Superior temporal gyrus (tissue), 1 donor: ENCODE results near the gene BAIAP3.

Experiments used
- DNase-seq: peaks from one replicate; pipeline ENCODE4 v3.0.0-alpha.2; 2016; ENCODE audit errors: extremely low spot score

The BAIAP3 gene

DNA sequence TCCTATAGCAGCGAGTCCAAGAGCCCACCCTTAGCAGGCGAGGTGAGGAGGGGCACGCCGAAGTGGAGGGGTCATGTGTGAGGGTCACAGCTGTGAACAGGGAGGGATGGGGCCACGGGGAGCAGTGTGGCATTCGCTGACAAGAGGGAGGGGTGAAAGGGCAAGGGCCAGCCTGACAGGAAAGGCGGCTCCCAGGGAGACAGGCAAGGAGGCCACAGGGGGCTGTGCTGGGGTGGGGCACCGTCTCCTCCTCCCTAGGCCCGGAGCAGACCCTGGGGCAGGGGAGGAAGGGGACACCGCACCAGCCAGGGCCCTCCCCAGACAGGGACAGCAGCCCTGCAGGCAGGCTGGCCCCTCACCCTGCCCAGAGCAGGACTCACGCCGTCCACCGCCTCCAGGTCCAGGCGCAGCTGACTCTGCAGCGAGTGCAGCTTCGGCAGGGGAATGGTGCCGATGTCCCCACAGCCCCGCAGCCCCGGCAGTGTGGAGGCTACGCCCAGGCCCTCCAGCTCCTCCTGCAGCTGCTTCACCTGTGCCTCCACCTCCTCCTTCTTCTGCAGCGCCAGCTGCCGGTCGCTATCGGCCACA is 33.4 kb downstream of the BAIAP3 start:
- no peak for DNase-seq

DNA sequence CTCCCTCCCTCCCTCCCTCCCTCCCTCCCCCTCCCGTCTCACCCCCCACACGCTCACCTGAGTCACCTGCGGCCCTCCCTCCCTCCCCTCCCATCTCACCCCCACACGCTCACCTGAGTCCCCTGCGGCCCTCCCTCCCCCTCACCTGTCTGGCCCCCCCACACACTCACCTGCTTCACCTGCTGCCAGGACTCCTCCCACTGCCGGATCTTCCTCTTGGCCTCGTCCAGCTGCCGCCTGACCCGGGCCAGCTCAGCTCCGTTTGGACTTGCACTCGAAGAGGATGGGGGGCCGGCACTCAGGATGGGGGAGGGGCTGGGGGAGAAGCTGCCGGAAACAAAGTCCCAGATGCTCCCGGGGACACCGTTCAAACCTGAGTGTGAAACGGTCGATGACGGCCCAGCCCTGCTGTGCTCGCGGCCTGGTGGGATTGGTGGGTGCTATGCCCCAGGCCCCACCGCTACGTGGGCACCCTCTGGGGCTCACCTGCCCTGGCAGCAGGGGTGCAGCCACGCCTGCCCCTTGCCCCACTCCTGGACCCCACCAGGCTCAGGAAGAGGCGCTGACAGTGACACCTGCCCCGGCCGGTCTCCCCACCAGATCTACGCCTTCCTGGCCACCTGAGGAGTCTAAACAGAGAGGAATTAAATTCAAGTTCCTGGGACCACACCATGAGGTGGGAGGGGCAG is 34.2 kb downstream of the BAIAP3 start:
- DNase-seq: no peak

DNA sequence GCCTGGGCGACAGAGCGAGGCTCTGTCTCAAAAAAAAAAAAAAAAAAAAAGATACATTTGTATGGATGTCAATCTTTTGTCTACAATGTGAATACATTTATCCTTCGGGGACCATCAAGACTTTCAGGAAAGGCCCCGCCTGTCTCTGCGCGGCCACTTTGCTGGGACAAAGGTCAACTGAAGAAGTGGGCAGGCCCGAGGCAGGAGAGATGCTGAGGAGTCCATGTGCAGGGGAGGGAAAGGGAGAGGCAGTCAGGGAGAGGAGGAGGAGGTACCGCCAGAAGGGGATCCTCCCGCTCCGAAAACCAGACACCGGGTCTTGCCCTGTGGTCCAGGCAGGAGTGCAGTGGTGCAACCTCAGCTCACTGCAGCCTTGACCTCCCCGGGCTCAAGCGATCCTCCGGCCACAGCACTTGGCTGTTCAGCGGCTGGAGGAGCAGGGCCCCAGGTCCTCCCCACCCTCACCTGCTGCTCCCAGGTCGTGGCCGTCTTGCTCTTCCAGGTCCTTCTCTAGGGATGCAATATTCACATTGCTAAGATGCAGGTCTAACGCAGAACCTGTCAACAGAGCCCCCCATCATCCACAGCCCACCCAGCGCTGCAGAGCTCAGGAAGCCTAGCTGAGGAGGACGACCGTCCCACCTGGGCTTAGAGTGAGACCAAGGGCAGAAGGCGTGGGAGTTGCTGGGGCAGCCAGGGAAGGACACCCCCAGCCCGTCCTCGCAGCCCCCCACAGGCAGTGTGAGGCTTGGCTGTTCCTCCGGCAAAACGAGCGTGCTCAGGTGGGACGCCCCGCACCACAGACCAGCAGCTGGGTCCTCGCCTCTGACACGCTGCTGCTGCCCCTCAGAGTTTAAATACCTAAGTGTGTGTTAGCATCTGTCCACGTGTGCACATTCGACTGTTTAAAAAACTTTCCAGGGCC is 37.9 kb downstream of the BAIAP3 start:
- no peak for DNase-seq

DNA sequence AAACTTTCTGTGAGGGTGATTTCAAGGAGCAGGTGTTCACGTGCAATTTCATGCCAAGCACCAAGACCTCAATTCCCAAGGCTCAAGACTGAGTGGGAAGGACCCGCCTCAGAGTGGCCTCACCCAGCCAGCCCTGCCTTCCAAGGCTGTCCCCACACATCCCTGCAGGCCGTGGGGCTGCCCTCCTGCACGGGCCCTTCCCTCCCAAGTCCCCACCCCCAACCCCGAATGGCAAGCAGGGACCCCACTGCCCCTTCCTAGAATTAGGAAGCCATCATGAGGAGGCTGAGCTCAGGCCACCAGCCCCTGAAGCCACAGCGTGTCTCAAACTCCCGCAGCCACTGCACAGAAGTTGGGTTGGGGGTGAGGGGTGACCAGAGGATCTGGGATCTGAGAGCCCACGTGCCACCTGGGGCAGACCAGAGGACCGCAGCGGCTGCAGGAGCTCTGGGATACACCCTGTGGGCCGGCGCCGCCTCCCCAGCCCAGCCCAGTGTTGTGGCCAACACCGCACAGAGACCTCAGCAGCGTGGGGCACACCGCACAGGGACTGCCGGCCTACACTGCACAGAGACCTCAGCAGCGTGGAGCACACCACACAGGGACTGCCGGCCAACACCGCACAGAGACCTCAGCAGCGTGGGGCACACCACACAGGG is 39.0 kb downstream of the BAIAP3 start:
- DNase-seq: no peak

DNA sequence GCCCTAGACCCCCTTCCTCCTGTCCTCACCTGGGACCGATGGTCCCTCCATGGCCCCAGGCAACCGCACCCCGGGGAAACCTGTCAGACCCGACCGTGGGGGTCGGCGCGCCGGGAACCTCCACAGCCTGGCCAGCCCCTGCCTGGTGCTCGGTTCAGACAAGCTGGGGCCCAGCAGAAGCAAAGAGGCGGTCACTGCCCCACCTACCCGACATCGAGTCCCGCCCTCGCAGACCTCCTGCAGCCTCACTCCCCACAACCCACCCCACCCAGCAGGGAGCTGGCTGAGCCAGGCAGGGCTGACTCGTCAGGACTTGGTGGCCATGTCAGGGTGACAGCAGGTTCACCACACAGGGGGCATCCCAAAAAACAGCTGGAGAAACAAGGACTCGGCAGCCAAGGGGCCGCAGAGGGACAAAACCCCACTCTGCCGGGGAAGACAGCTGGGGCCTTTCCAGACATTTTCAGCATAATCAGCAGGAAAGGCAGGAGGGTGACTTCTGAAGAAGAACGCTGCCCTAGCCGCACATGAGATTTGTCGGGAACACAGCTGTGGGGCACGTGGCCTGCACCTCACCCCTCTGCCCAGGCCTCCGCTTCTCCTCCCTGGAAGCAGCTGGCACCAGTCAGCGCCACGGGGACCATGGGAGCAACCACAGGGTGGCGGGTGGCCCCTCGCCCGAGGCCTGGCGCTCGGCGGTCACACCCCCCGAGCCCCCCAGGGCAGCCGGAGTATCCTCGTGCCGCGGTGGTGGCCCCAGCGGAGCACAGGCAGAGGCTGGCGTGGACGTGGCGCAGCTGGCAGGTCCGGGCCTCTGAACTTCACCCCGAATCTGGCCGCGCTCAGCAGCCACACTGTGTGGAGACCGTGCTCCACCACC is 41.2 kb downstream of the BAIAP3 start:
- DNase-seq: no peak

DNA sequence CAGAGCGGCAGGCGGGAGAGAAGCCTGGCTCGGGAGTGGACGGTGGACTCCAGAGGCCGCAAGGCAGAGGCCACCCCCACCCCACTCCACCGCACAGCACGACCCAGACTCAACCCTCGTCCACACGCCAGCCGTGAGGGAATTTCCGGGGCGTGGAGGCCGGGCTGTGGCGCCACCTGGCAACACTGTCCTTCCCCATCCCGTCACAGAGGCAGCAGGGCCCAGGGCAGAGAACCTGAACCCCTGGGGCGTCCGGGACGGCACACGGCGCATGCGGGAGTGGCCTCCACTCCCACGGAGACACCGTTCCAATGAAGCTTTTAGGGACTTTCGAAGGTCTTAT is 41.8 kb downstream of the BAIAP3 start:
- DNase-seq: no peak

DNA sequence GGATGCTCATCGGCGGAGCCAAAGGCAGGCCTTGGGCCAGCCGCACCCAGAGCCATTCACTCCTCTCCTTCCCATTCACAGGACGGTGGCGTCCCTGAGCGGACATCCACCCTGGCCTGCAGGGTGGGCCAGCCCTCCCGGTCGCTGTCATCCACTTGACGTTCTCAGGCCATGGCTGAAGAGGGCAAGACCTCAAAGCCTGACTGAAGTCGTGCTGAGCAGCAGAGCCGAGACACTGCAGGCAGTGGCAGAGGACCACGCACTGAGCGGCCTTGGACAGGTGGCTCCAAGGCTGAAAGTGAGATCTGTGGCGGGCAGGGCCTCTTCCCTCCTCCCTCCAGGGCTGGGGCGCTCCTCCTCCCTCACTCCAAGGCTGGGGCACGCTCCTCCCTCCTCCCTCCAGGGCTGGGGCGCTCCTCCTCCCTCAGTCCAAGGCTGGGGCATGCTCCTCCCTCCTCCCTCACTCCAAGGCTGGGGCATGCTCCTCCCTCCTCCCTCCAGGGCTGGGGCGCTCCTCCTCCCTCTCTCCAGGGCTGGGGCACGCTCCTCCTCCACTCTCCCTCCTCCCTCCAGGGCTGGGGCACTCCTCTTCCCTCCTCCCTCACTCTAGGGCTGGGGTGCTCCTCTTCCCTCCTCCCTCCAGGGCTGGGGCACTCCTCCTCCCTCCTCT is 42.4 kb downstream of the BAIAP3 start:
- DNase-seq: no peak

DNA sequence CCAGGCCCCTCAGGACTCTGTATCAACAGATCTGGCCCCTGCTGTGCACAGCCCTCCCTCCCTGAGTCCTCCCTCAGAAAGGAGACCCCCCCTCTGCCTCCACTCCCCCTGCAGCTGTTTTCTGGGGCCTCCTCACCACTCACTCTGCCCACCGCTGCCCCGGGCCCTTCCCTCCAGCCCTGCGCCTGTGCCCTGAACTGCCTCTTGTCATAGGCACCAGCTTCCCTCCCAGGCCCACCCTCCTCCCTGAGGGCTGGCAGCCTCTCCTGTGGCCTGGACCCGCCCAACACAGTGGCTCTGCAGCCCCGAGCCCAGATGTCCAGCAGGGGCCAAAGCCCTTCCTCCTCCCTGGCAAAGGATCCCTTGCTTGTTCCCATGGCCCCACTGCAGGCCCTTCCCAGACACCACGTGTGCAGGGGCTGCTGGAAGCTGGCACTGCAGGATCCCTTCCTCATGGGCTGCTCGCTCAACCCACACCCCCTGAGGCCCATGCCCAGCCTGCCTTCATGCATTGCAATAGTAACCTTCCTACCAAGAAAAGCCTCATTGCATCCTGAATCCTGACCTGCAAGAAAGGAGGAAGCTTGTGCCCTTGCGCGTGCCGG is 44.1 kb downstream of the BAIAP3 start:
- peak; percentile 28 for DNase-seq

DNA sequence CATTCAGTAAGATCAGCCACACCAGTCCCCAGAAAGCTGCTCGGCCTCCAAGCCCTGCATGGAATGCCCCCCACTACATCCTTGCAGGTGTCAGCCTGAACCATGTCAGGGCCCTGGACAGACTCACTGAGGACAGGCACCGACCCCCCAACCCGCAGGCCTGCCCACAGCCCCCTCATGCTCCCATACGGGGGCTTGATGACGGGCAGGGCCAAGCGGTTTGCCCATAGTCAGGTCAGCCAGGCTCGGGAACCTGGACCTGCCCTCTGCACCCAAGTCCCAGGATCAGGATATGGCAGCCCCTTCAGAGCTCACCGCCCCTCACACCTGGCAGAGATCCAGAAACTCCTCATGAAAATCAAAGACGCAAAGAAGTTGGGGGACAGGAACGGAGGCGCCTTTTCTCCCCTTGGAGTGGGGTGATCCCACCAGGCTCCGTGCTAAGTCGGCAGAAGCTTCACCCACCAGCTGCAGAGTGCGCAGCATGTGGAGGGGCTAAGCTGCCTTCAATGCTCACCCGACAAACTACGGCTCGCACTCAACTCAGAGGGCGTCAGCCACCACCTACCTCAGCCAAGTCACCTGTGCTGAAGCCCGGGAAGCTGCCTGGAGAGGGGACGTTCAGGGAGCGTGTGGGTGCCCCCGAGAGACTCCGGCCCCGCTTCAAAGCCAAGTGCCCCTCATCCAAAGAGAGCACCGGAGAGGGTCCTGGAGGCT is 44.8 kb downstream of the BAIAP3 start:
- DNase-seq: no peak

DNA sequence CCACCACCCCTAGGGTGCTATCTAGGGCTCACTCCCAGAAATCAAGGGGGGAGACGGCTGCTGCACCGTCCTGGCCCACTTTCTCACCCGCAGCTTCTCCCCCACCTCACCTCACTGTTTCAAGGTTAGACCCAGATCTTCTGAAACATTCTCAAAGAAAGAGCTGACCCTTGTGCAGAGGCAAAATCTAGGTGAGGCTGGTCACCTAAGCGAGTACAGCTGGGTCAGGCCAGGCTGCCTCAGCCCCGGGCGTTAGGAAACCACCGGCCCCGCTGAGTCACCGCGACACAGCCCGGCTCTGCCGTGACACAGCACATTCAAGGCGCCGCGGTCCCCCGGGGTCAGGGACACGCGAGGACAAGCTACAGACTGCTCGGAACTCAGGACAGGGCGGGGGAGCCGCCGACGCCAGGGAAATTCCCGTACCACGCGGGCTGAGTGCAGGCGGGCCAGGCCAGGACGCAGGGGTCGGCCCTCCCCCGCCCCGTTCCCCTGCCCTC is 45.4 kb downstream of the BAIAP3 start:
- DNase-seq: no peak

DNA sequence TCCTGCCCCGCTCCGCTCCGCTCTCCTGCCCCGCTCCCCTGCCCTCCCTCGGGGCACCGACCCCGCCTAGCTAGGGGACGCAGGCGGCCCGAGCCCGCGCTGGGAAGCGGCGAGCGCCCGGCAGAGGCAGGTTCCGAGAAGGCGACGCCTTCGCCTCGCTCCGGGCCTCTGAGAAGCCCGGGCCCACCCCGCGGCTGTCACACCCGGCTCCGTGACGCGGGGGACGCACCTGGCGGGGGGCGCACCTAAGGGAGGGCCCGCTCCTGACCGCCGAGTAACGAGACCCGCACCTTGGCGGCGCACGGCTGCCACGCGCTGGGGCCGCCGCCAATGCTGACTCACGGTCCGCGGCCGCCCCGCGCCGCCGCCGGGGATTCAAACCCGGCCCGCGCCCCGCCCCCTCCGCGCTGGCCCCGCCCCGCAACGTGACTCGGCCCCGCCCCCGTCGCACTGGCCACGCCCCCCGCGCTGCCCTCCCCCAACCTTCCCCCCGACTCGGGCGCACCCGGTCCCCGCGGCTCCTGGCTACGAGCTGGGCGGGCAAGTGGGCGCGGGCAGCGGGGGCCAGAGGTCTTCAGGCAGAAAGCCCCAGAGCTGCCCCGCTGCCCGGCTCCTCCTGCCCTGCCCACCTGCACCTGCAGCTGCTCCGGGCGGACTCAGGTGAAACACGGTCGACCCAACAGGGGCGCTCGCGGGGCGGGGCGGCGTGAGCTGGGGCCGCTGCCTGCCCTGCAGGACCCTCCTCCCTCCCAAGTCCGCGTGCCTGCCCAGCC is 46.0 kb downstream of the BAIAP3 start:
- DNase-seq: no peak

DNA sequence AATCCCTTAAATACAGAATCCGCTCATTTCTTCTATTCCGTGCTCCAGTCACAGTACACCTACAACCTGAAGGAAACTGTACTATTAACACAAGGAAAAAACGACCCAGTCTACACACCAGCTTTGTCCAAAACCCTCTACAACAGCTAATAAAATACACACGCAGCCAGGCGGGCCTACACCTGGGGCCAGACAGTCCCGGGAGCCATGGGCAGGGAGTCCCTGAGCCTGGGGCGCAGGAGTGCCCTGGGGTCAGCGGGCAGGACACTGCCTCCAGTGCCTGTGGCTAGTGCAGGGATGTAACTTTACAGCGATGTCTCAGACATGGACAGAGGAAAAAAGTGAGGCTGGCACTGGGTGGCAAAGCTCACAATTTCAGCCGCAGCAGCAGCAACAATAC is 46.8 kb downstream of the BAIAP3 start:
- DNase-seq: no peak

DNA sequence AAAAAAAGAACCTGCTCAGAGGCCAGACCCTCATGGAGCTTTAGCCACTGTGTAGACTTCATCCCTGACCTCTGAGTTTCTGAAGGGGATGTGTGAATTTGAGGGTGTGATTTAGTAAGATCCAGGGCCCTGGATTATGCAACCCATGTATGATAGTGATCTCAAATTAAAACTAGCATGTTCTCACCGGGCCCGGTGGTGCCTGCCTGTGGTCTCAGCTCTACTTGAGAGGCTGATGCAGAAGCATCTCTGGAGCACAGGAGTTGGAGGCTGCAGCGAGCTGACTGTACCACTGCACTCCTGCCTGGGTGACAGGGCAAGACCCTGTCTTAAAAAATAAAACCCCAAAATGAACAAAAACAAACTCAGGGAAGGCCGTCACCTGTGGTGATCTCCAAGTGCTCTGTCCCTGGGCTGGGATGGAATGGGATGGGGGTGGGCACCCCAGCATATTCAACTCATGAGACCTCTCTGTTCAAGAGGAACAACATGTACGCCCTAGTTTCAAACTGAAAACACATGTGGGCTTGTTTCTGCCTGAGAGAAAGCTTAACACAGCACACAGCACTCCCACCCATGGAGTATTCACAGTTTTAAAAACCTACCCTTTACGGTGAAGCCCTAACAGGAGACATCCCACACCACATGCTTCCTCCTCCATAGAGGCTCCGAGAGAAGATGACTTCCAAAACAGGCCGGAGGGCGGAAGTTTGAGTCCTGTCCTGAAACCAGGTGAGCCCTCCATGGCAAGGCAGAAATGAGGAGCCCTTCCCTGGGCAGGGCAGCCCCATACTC is 48.4 kb downstream of the BAIAP3 start:
- DNase-seq: no peak

DNA sequence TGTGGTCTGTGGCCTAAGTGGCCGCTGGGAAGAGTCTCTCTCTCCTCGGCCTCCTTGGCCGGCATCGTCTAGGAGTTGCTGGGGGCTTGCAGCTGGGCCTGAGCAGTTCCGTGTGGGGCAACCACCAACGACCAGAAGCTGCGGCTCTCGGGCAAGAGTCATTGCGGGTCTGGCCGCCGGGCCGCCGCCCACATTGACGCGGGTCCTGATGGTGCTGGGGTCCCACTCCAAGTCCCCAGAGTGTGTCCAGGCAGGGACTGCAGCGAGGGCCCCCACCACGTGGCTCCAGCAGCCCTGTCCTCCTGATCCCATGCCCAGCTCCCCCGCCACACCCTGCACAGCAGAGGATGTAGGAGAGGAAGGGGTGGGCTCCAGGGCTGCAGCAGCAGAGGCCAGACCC is 50.1 kb downstream of the BAIAP3 start:
- DNase-seq: no peak

DNA sequence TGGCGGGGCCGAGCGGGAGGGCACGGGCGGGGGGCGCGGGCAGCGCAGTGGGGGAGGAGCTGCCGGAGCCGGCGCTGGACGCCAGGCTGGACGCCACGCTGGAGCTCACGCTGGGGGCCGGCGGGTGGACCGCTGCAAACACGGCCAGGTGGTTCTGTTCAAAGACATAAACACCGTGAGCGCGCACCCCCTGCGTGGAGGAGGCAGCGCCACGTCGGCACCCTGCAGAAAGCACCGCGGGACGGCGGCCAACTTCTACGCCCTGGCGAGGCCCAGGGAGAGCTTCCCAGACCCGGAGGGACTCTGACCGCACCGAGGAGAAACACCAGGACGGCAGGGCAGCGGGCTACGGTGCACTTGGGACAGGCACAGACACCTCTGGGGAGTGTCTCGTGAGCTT is 51.8 kb downstream of the BAIAP3 start:
- no peak for DNase-seq

DNA sequence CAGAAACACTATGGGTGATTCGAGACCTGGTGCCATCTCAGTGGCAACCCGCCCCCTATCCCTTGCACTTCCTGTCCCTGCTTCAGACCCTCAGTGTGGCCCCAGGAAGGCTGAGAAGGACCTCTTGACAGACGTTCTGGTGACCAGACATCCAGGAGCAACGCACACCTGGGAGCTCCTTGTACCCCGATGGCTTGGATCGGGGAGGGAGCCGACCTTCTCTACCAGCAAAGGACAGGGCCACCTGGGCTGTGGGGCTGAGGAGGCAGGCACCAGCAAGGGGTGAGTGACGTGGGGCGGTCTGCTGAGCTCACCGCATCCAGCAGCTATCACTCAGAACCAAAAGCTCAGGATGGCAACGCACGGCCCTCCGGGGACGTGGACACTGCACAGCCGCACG is 53.9 kb downstream of the BAIAP3 start:
- DNase-seq: no peak

DNA sequence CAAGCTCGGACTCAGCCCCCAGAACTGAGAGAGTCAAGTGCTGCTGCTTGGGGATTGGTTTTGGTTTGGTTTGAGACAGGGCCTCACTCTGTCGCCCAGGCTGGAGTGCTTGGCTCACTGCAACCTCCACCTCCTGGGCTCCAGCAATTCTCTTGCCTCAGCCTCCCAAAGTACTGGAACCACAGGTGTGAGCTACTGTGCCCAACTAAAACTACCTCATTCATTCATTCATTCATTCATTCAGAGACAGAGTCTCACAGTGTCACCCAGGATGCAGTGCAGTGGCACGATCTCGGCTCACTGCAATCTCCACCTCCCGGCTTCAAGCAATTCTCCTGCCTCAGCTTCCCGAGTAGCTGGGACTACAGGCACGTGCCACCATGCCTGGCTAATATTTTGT is 56.3 kb downstream of the BAIAP3 start:
- no peak for DNase-seq

DNA sequence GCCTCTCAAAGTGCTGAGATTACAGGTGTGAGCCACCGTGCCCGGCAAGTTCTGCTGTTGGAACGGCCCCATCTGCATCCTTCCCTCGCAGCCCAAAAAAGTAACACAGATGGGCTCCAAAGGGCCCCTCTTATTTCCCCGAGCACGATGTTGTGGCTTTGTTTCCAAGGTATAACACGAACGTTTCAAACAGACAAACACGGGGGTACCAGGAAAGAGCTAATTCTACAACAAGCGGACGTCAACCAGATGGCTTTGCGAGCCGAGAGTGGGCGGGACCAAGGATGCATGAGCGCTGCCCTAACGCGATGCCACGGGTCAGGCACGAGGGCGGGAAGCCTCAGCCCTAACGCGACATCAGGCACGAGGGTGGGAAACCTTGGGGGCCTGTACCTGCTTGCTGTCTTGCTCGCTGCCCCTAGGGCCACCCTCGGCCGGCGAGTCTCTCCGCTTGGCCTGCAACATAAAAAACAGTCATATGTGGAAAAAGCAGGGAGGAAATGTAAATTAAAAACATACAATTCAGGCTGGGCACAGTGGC is 56.9 kb downstream of the BAIAP3 start:
- DNase-seq: no peak
